Vagina (tissue), 2 donors: ENCODE data around the gene HNRNPM. TPM values are rescaled to one million over a fixed set of nuclear protein-coding genes. Genes with fewer than 3 reads are reported as not detected.
A peak's percentile ranks its signal among the peaks of the same experiment; 100 is the strongest.

Experiments
- DNase-seq, 2 donors: peaks; one replicate each; pipeline ENCODE4 v3.0.0-alpha.2; 2017; ENCODE audit errors: extremely low spot score in 2 of 2
- H3K27ac ChIP-seq: fragments of 200-600 bp; sonication (generic); one replicate; pipeline ENCODE4 v1.5.1; 2019
- H3K27me3 ChIP-seq: fragments of 200-600 bp; sonication (generic); one replicate; pipeline ENCODE4 v1.5.1; 2019
- H3K36me3 ChIP-seq, 2 donors: fragments of 200-600 bp; sonication (generic); one replicate each; pipeline ENCODE4 v1.5.1; 2017 to 2019
- H3K4me1 ChIP-seq: fragments of 200-600 bp; sonication (generic); one replicate; pipeline ENCODE4 v1.5.1; 2019
- H3K4me3 ChIP-seq, 2 donors: fragments of 200-600 bp; sonication (generic); 1 replicate in 1 of 2; 2 replicates in 1 of 2; pipeline ENCODE4 v1.5.1; 2016 to 2019
- H3K9me3 ChIP-seq: fragments of 200-600 bp; sonication (generic); one replicate; pipeline ENCODE4 v1.5.1; 2019
- CTCF ChIP-seq, 3 experiments: fragments of 450-650 bp in 2 of 3; fragments of 200-600 bp in 1 of 3; sonication (generic) in 1 of 3; IDR thresholded peaks; one replicate each; pipeline ENCODE4 v1.5.1; 2017 to 2019; ENCODE audit warnings: antibody characterized with exemption in 3 of 3, mild to moderate bottlenecking in 2 of 3, moderate library complexity in 2 of 3
- POLR2A ChIP-seq, 2 donors: fragments of 450-650 bp; IDR thresholded peaks; one replicate each; pipeline ENCODE4 v1.6.1; 2017; ENCODE audit warnings: antibody characterized with exemption in 2 of 2, mild to moderate bottlenecking in 2 of 2, moderate library complexity in 2 of 2
- POLR2AphosphoS5 ChIP-seq, 2 donors: sonication (generic); formaldehyde crosslinking; IDR thresholded peaks; one replicate each; pipeline ENCODE4 v1.9.0; 2017; ENCODE audit warnings: antibody characterized with exemption in 2 of 2, mild to moderate bottlenecking in 2 of 2, low read depth in 1 of 2; ENCODE audit not compliant: insufficient read depth in 1 of 2
- intact Hi-C: fragments of 100-400 bp; cut with DNase I; formaldehyde crosslinking; loops from one replicate; pipeline ENCODE4 v1.15.1; 2023
- total RNA-seq: library from RNA; depleted of rRNA; stranded (reverse); fragments of >200 nt; gene quantifications from one replicate; pipeline ENCODE4 v1.2.3, GENCODE V29; 2016

HNRNPM gene
- total RNA-seq, 1 donor from 2014 or later = 140 TPM

- peak overlapping the region; percentile 95 for H3K27ac ChIP-seq
- no peak for DNase-seq
- H3K4me1 ChIP-seq = peaks cover 12% of the 10 kb centered on the region
- H3K36me3 ChIP-seq = no peaks in the 10 kb centered on the region
- H3K27me3 ChIP-seq = no peaks in the 10 kb centered on the region
- intact Hi-C loops = no loop called here
- peak overlapping the region; percentile 47 to 86 for H3K4me3 ChIP-seq
- H3K9me3 ChIP-seq = no peaks in the 10 kb centered on the region
- TF ChIP-seq POLR2A (IDR thresholded peaks at IDR 0.05) (peak in 1 of 2 donors; percentile 49), POLR2AphosphoS5 (IDR thresholded peaks at IDR 0.05; ENCODE audit: insufficient read depth in 1 of 2, low read depth in 1 of 2) (peak; percentile 33 to 91), CTCF (IDR thresholded peaks at IDR 0.05) (no peak)
Measured at GRCh38 chr19:8526345-8527091, 81.7 kb downstream of the HNRNPM start.

- Histone ChIP-seq H3K4me3 (no peak overlapping the region), H3K27ac (no peak overlapping the region), H3K9me3 (no peaks in the 10 kb centered on the region), H3K27me3 (no peaks in the 10 kb centered on the region), H3K4me1 (peaks cover 12% of the 10 kb centered on the region), H3K36me3 (no peaks in the 10 kb centered on the region)
- intact Hi-C loops = no loop called here
- DNase-seq = no peak
- TF ChIP-seq CTCF (IDR thresholded peaks at IDR 0.05) = no peak
- TF ChIP-seq POLR2A (IDR thresholded peaks at IDR 0.05) = no peak
- TF ChIP-seq POLR2AphosphoS5 (IDR thresholded peaks at IDR 0.05; ENCODE audit: insufficient read depth in 1 of 2, low read depth in 1 of 2) = no peak
Measured at GRCh38 chr19:8528500-8528899, 83.7 kb downstream of the HNRNPM start.

GRCh38 chr19:8529369-8530006 is 84.7 kb downstream of the HNRNPM start:
- Histone ChIP-seq H3K4me3 (no peak overlapping the region), H3K27ac (no peak overlapping the region), H3K27me3 (no peaks in the 10 kb centered on the region), H3K36me3 (no peaks in the 10 kb centered on the region), H3K4me1 (peaks cover 12% of the 10 kb centered on the region), H3K9me3 (no peaks in the 10 kb centered on the region)
- DNase-seq = no peak
- intact Hi-C loops = no loop called here
- TF ChIP-seq POLR2A (IDR thresholded peaks at IDR 0.05) (no peak), POLR2AphosphoS5 (IDR thresholded peaks at IDR 0.05; ENCODE audit: insufficient read depth in 1 of 2, low read depth in 1 of 2) (no peak), CTCF (IDR thresholded peaks at IDR 0.05) (no peak)

GRCh38 chr19:8530061-8530679 is 85.4 kb downstream of the HNRNPM start:
- TF ChIP-seq CTCF (IDR thresholded peaks at IDR 0.05) (no peak), POLR2AphosphoS5 (IDR thresholded peaks at IDR 0.05; ENCODE audit: insufficient read depth in 1 of 2, low read depth in 1 of 2) (no peak), POLR2A (IDR thresholded peaks at IDR 0.05) (no peak)
- Histone ChIP-seq H3K4me1 (peaks cover 12% of the 10 kb centered on the region), H3K36me3 (no peaks in the 10 kb centered on the region), H3K4me3 (no peak overlapping the region), H3K27ac (no peak overlapping the region), H3K27me3 (no peaks in the 10 kb centered on the region), H3K9me3 (no peaks in the 10 kb centered on the region)
- intact Hi-C loops = no loop called here
- DNase-seq = no peak
